ENCODE results near the gene FBXW12. TPM values are rescaled to one million over a fixed set of nuclear protein-coding genes. Genes with fewer than 3 reads are reported as not detected.

FBXW12 gene
- total RNA-seq, 1 donor from 2014 or later, result not detected

GRCh38 chr3:48402907-48403306 is 30.9 kb downstream of the FBXW12 start:
- ATAC-seq (ENCODE audit: low read depth) (no peak), DNase-seq (peak; percentile 5)
- intact Hi-C loops (cut with micrococcal nuclease), result loop anchor here (5.0 kb wide), 1 partner anchor 339 kb away; no protein-coding TSS in a partner anchor
- ChIA-PET POLR2A (no interaction called here), CTCF (interaction anchor here (0.8 to 4.2 kb wide), 2 partner anchors 33 to 146 kb away, joined by 4 to 206 read pairs; partner anchors contain the start of genes CCDC51, PLXNB1 and TMA7)
- H3K27me3 Mint-ChIP-seq, result no peaks in the 10 kb centered on the region
- no peaks in the 10 kb centered on the region for H3K36me3 Mint-ChIP-seq (ENCODE audit: low read depth)
- H3K27ac Mint-ChIP-seq, result no peak overlapping the region
- TF ChIP-seq CTCF (IDR thresholded peaks at IDR 0.05), result no peak
- H3K4me1 Mint-ChIP-seq, result no peaks in the 10 kb centered on the region
- H3K9me3 Mint-ChIP-seq, result no peaks in the 10 kb centered on the region
- H3K4me3 Mint-ChIP-seq, result no peak overlapping the region

GRCh38 chr3:48403533-48404439 is 31.8 kb downstream of the FBXW12 start:
- ATAC-seq (ENCODE audit: low read depth) (no peak), DNase-seq (no peak)
- Mint-ChIP-seq H3K27me3 (no peaks in the 10 kb centered on the region), H3K4me1 (no peaks in the 10 kb centered on the region), H3K4me3 (no peak overlapping the region), H3K9me3 (no peaks in the 10 kb centered on the region), H3K36me3 (ENCODE audit: low read depth) (no peaks in the 10 kb centered on the region), H3K27ac (no peak overlapping the region)
- intact Hi-C loops (cut with micrococcal nuclease), result loop anchor here (5.0 kb wide), 1 partner anchor 339 kb away; no protein-coding TSS in a partner anchor
- no peak for TF ChIP-seq CTCF (IDR thresholded peaks at IDR 0.05)
- POLR2A ChIA-PET, result interaction anchor here (0.6 kb wide), 1 partner anchor 54 kb away, joined by 3 read pairs; no protein-coding TSS in a partner anchor
- CTCF ChIA-PET, result no interaction called here

- no peak overlapping the region for H3K4me3 Mint-ChIP-seq
- no peaks in the 10 kb centered on the region for H3K36me3 Mint-ChIP-seq (ENCODE audit: low read depth)
- no peaks in the 10 kb centered on the region for H3K9me3 Mint-ChIP-seq
- DNase-seq, result no peak
- H3K27ac Mint-ChIP-seq, result no peak overlapping the region
- ChIA-PET POLR2A (interaction anchor here (0.6 kb wide), 1 partner anchor 53 kb away, joined by 3 read pairs; no protein-coding TSS in a partner anchor), CTCF (interaction anchor here (1.0 kb wide), 1 partner anchor 31 kb away, joined by 3 read pairs; no protein-coding TSS in a partner anchor)
- no peak for ATAC-seq (ENCODE audit: low read depth)
- intact Hi-C loops (cut with micrococcal nuclease), result loop anchor here (5.0 kb wide), 1 partner anchor 338 kb away; no protein-coding TSS in a partner anchor
- no peaks in the 10 kb centered on the region for H3K27me3 Mint-ChIP-seq
- no peak for TF ChIP-seq CTCF (IDR thresholded peaks at IDR 0.05)
- no peaks in the 10 kb centered on the region for H3K4me1 Mint-ChIP-seq
These were observed 32.7 kb downstream of the FBXW12 start for GRCh38 chr3:48404440-48405342.

- CTCF ChIA-PET, result interaction anchor here (1.0 kb wide), 1 partner anchor 30 kb away, joined by 3 read pairs; no protein-coding TSS in a partner anchor
- peak; percentile 9 for DNase-seq
These were observed 33.4 kb downstream of the FBXW12 start for GRCh38 chr3:48405343-48405881.

More at GRCh38 chr3:48405343-48405881, 33.4 kb downstream of the FBXW12 start:
- intact Hi-C loops (cut with micrococcal nuclease), result no loop called here
- no peak for ATAC-seq (ENCODE audit: low read depth)
- Mint-ChIP-seq H3K9me3 (no peaks in the 10 kb centered on the region), H3K27ac (no peak overlapping the region), H3K36me3 (ENCODE audit: low read depth) (no peaks in the 10 kb centered on the region), H3K4me3 (no peak overlapping the region), H3K4me1 (no peaks in the 10 kb centered on the region), H3K27me3 (no peaks in the 10 kb centered on the region)
- no peak for TF ChIP-seq CTCF (IDR thresholded peaks at IDR 0.05)
- POLR2A ChIA-PET, result no interaction called here

All from activated B cell treated with CpG ODN at 0.5 μM for 24 hours (primary cell).